Right lobe of liver (tissue), 4 donors: ENCODE measurements around the gene KCND2.

Source experiments
- POLR2A ChIP-seq: fragments of 450-650 bp; IDR thresholded peaks from one replicate; pipeline ENCODE4 v1.6.1; 2017; ENCODE audit warnings: antibody characterized with exemption, mild to moderate bottlenecking
- TF ChIP-seq, protein P1 (sequence below), 4 donors: fragments of 200-600 bp in 3 of 4; fragments of 450-650 bp in 1 of 4; IDR thresholded peaks; one replicate each; pipeline versions ENCODE4 v1.5.1 to v1.8.0; 2016 to 2022; ENCODE audit warnings: antibody characterized with exemption in 4 of 4, mild to moderate bottlenecking in 2 of 4
- donor health status: DM: no; HTN: no; CAD: no.
- donor health status: DM: no; HTN: no; CAD: no.
- donor health status: DM: no; HTN: yes; CAD: no.

DNA sequence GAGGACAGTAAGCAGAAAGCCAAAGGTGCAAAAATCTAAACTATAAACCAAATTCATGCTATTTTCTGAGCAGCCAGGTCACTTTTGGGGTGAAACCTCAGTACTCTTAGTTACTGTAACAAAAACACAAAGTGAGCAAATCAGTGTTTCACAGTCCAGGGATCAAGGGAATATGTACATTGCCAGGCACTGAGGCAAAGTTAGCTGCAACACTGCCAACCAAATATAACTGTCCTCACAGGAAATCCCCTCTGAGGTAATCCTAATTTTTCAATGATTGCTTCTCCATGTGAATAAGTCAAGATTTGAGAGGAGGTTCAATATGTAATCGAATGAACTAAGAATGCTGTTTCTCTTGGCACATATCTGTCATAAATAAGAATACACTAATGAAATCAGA is 355.3 kb downstream of the KCND2 start:
- TF ChIP-seq, protein P1, sequence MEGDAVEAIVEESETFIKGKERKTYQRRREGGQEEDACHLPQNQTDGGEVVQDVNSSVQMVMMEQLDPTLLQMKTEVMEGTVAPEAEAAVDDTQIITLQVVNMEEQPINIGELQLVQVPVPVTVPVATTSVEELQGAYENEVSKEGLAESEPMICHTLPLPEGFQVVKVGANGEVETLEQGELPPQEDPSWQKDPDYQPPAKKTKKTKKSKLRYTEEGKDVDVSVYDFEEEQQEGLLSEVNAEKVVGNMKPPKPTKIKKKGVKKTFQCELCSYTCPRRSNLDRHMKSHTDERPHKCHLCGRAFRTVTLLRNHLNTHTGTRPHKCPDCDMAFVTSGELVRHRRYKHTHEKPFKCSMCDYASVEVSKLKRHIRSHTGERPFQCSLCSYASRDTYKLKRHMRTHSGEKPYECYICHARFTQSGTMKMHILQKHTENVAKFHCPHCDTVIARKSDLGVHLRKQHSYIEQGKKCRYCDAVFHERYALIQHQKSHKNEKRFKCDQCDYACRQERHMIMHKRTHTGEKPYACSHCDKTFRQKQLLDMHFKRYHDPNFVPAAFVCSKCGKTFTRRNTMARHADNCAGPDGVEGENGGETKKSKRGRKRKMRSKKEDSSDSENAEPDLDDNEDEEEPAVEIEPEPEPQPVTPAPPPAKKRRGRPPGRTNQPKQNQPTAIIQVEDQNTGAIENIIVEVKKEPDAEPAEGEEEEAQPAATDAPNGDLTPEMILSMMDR (IDR thresholded peaks at IDR 0.05), result no peak
- TF ChIP-seq POLR2A, result no peak
